GM20000 (cell line): Measurements from ENCODE around the gene ECSCR.

Source experiments
- DNase-seq: peaks from one replicate; pipeline ENCODE4 v3.0.0; 2012; ENCODE audit warnings: low spot score
- CTCF ChIP-seq: IDR thresholded peaks from 2 replicates; pipeline ENCODE4 v1.5.1; 2012; ENCODE audit warnings: mild to moderate bottlenecking, control low read depth; ENCODE audit errors: extremely low read depth, missing control alignments

ECSCR gene

GRCh38 chr5:139456776-139457175 is 5.8 kb downstream of the ECSCR start:
- DNase-seq: no peak
- no peak for TF ChIP-seq CTCF

DNA sequence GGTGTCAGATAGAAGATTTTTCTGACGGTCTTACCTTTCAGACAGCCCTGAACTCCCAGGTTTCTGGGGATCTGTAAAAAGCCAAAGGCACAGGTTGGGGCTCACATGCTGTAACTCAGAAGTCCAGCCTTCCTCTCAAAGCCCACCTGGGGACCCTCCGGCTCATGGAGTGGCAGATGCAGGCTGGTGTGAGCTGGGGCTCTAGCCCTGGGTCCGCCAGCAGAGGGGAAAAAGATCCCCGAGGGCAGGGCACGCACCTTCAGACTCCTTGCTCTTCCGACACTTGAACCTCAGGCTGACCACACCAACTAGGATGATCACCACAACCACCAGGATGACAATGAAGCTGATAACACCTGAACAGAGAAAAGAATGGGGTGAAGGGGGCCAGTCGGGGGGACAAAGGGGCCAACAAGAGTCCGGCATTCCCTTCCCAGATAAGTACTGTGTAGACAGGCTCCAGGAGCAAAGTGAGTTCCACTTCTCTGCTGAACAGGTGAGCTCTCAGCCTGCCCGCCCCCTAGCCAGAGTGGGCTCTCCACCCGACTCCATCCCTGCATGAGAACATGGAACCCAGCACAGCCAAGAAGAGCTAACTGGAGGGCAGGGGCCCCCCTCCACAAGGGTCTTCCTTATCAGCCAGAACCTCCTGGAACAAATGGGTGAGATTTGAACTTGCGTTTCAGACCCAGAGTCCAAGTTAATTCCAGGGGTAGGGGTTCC is 7.8 kb downstream of the ECSCR start:
- TF ChIP-seq CTCF: no peak
- no peak for DNase-seq

GRCh38 chr5:139453683-139454567 is 8.6 kb downstream of the ECSCR start:
- no peak for DNase-seq

GRCh38 chr5:139451878-139452660 is 10.5 kb downstream of the ECSCR start:
- no peak for TF ChIP-seq CTCF
- no peak for DNase-seq

More at GRCh38 chr5:139453683-139454567, 8.6 kb downstream of the ECSCR start:
- no peak for TF ChIP-seq CTCF

DNA sequence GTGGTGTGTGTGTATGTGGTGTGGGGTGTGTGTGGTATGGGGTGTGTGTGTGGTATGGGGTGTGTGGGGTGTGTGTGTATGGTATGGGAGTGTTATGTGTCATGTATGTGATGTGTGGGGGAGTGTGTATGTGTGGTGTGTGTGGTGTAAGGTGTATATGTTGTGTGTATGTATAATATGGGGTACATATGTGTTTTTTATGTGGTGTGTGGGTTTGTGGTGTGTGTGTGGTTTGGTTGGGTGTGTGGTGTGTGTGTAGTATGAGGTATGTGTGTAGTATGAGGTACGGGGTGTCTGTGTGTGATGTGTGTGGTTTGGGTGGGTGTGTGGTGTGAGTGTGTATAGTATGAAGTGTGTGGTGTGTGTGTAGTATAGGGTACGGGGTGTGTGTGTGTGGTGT is 11.4 kb downstream of the ECSCR start:
- no peak for TF ChIP-seq CTCF
- no peak for DNase-seq

DNA sequence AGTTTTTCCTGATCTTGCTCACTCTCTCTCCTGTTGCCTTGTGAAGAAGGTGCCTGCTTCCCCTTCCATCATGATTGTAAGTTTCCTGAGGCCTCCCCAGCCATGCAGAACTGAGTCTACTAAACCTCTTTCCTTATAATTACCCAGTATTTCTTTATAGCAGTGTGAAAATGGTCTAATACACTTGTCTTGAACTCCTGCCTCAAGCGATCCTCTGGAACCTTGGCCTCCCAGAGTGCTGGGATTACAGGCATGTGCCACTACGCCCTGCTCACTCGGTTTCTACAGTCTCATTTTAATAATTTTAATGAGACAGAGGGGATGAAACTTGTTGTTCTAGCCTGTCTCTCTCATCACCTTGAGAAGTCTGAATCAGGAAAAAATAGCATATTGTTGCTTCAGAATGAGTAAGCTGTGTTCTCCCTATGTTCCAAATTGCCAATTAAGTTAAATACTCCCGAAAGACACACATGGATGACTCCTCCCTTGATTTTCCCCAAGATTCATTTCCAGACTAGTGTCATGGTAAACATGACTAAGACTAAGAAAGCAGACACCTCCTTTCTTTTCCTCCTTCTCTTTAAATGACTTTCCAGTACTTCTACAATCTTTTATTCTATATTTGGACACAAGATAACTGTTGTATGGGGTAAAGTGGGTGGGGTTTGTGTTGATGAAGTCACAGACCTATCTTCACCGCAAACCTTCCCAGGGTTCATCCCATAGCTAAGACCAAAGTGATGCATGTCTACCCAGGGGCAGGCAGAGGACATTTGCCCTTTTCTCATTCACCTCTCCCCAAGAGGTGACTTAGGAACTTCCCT is 15.4 kb downstream of the ECSCR start:
- TF ChIP-seq CTCF: no peak
- DNase-seq: peak; percentile 37
